CD4-positive, alpha-beta memory T cell (primary cell): ENCODE results near the gene FAM83D. TPM values are rescaled to one million over a fixed set of nuclear protein-coding genes. Genes with fewer than 3 reads are reported as not detected.

Experiments
- CTCF ChIA-PET: fragments of 350-600 bp; sonication (Branson Sonifier 250); formaldehyde crosslinking; loops from one replicate; lab custom pipeline; 2021; ENCODE audit warnings: inconsistent platforms; ENCODE audit not compliant: partially characterized antibody; lab: Charles Lee
- POLR2A ChIA-PET: fragments of 350-600 bp; sonication (Branson Sonifier 250); formaldehyde crosslinking; loops from one replicate; lab custom pipeline; 2021; ENCODE audit not compliant: partially characterized antibody; lab: Charles Lee
- DNase-seq, 5 donors: peaks; one replicate each; pipeline versions ENCODE4 v3.0.0 to v3.0.0-alpha.2; 2020 to 2022; ENCODE audit warnings: mixed read lengths in 1 of 5
- H3K27ac ChIP-seq: one replicate; pipeline ENCODE4 v1.7.0; 2013; ENCODE audit warnings: low read depth, low read length
- H3K27me3 ChIP-seq: 2 replicates; pipeline ENCODE4 v1.7.0; 2013; ENCODE audit warnings: mild to moderate bottlenecking, low read length, moderate library complexity; ENCODE audit not compliant: insufficient read depth
- H3K36me3 ChIP-seq: 2 replicates; pipeline ENCODE4 v1.7.0; 2013; ENCODE audit warnings: mild to moderate bottlenecking, low read length, moderate library complexity; ENCODE audit not compliant: insufficient read depth
- H3K4me1 ChIP-seq: 2 replicates; pipeline ENCODE4 v1.7.0; 2013; ENCODE audit warnings: mild to moderate bottlenecking, low read length, moderate library complexity; ENCODE audit not compliant: insufficient read depth
- H3K4me3 ChIP-seq, 2 donors: one replicate each; pipeline ENCODE4 v1.7.0; 2013; ENCODE audit warnings: low read length in 2 of 2, mild to moderate bottlenecking in 1 of 2
- H3K9me3 ChIP-seq, 2 donors: one replicate each; pipeline ENCODE4 v1.7.0; 2013; ENCODE audit warnings: low read length in 2 of 2, control low read depth in 1 of 2; ENCODE audit not compliant: control insufficient read depth in 1 of 2
- H3K27ac Mint-ChIP-seq, 7 donors: one replicate each; pipeline ENCODE4 v1.8.0; 2020 to 2021; ENCODE audit warnings: mixed read lengths in 7 of 7, mild to moderate bottlenecking in 6 of 7, inconsistent platforms in 3 of 7, moderate library complexity in 3 of 7
- H3K27me3 Mint-ChIP-seq, 2 donors: one replicate each; pipeline ENCODE4 v1.8.0; 2020 to 2021; ENCODE audit warnings: mixed read lengths in 2 of 2
- H3K36me3 Mint-ChIP-seq, 2 donors: one replicate each; pipeline ENCODE4 v1.8.0; 2020 to 2021; ENCODE audit warnings: mixed read lengths in 2 of 2, inconsistent platforms in 1 of 2, mild to moderate bottlenecking in 1 of 2
- H3K4me1 Mint-ChIP-seq, 4 donors: one replicate each; pipeline ENCODE4 v1.8.0; 2020 to 2021; ENCODE audit warnings: mixed read lengths in 4 of 4, mild to moderate bottlenecking in 1 of 4
- H3K4me3 Mint-ChIP-seq, 8 donors: one replicate each; pipeline ENCODE4 v1.8.0; 2020 to 2021; ENCODE audit warnings: mixed read lengths in 8 of 8, mild to moderate bottlenecking in 7 of 8, moderate library complexity in 6 of 8, inconsistent platforms in 3 of 8
- H3K9me3 Mint-ChIP-seq, 8 donors: one replicate each; pipeline ENCODE4 v1.8.0; 2020 to 2021; ENCODE audit warnings: mixed read lengths in 8 of 8, mild to moderate bottlenecking in 5 of 8, inconsistent platforms in 3 of 8, moderate library complexity in 1 of 8
- intact Hi-C: fragments of 100-400 bp; cut with micrococcal nuclease; formaldehyde crosslinking; loops from one replicate; pipeline ENCODE4 v1.15.1; 2023
- polyA plus RNA-seq, 2 donors: library from polyadenylated mRNA; unstranded; fragments of 300-500 nt; fragmentation: Illumina TruSeq; gene quantifications; one replicate each; pipeline ENCODE4 v1.2.3, GENCODE V29; 2021
- total RNA-seq, 2 experiments: library from RNA; stranded (reverse); gene quantifications; one replicate each; pipeline ENCODE4 v1.2.3, GENCODE V29; 2021

The FAM83D gene
- total and polyA plus RNA-seq, 4 experiments from 2014 or later = 0.93 to 1.5 (median 1.3) TPM

GRCh38 chr20:38903335-38903734 lies 22.9 kb upstream of the FAM83D start:
- peaks cover 0 to 2% (median 0%) of the 10 kb centered on the region in 8 donors for H3K9me3 Mint-ChIP-seq
- no peak overlapping the region for H3K27ac ChIP-seq
- peak overlapping the region in 6 of 7 donors; percentile 3 to 80 (median 38) for H3K27ac Mint-ChIP-seq
- H3K4me1 ChIP-seq = no peaks in the 10 kb centered on the region
- intact Hi-C loops = no loop called here
- peaks cover 92% of the 10 kb centered on the region for H3K36me3 ChIP-seq
- peaks cover 60 to 90% of the 10 kb centered on the region in 2 donors for H3K36me3 Mint-ChIP-seq
- DNase-seq = no peak
- no peaks in the 10 kb centered on the region for H3K27me3 ChIP-seq
- peak overlapping the region in 1 of 8 donors; percentile 4 for H3K4me3 Mint-ChIP-seq
- H3K4me3 ChIP-seq = no peak overlapping the region
- H3K9me3 ChIP-seq = no peaks in the 10 kb centered on the region
- peaks cover 0 to 9% (median 5%) of the 10 kb centered on the region in 4 donors for H3K4me1 Mint-ChIP-seq
- no peaks in the 10 kb centered on the region for H3K27me3 Mint-ChIP-seq
- ChIA-PET CTCF (interaction anchor here (0.6 kb wide), 1 partner anchor 9 kb away, joined by 4 read pairs; no protein-coding TSS in a partner anchor), POLR2A (no interaction called here)

DNA sequence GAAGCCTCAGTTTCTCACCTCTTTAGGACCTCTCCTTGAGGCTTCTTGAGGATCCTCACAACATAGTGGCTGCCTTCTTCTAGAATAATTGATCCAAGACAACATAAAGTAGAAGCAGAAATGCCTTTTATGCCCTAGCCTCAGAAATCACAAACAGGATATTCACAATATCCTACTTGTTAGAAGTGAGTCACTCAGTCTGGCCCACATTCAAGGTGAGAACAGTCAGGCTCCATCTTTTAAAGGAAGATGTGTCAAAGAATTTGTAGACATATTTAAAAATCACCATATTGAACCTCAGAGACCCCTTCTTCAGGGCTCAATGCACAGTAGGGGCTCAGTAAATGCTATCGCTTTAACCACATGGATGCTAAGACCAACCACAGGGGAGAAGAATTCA lies 20.8 kb upstream of the FAM83D start:
- Histone ChIP-seq H3K27ac (no peak overlapping the region), H3K9me3 (no peaks in the 10 kb centered on the region), H3K4me1 (no peaks in the 10 kb centered on the region), H3K4me3 (no peak overlapping the region), H3K27me3 (no peaks in the 10 kb centered on the region), H3K36me3 (peaks cover 81% of the 10 kb centered on the region)
- ChIA-PET CTCF (interaction anchor here (0.6 to 2.5 kb wide), 4 partner anchors 11 to 102 kb away, joined by 3 to 14 read pairs (median 3); no protein-coding TSS in a partner anchor), POLR2A (interaction anchor here (0.7 kb wide), 1 partner anchor 45 kb away, joined by 3 read pairs; no protein-coding TSS in a partner anchor)
- intact Hi-C loops = no loop called here
- H3K4me3 Mint-ChIP-seq = no peak overlapping the region
- peaks cover 2 to 9% (median 6%) of the 10 kb centered on the region in 4 donors for H3K4me1 Mint-ChIP-seq
- H3K27ac Mint-ChIP-seq = peak overlapping the region in 4 of 7 donors; percentile 14 to 59 (median 44)
- no peaks in the 10 kb centered on the region for H3K27me3 Mint-ChIP-seq
- DNase-seq = no peak
- peaks cover 69 to 88% of the 10 kb centered on the region in 2 donors for H3K36me3 Mint-ChIP-seq
- peaks cover 0 to 2% (median 0%) of the 10 kb centered on the region in 8 donors for H3K9me3 Mint-ChIP-seq

GRCh38 chr20:38907918-38908677 lies 18.1 kb upstream of the FAM83D start:
- no peak overlapping the region for H3K27ac ChIP-seq
- H3K27me3 ChIP-seq = no peaks in the 10 kb centered on the region
- Mint-ChIP-seq H3K27me3 (no peaks in the 10 kb centered on the region), H3K4me1 (peaks cover 2 to 5% (median 4%) of the 10 kb centered on the region in 4 donors), H3K9me3 (peaks cover 0 to 2% (median 0%) of the 10 kb centered on the region in 8 donors), H3K4me3 (no peak overlapping the region), H3K27ac (peak overlapping the region in 3 of 7 donors; percentile 47 to 71 (median 58)), H3K36me3 (peaks cover 51 to 69% of the 10 kb centered on the region in 2 donors)
- H3K36me3 ChIP-seq = peaks cover 69% of the 10 kb centered on the region
- no peaks in the 10 kb centered on the region for H3K4me1 ChIP-seq
- CTCF ChIA-PET = interaction anchor here (2.5 kb wide), 1 partner anchor 14 kb away, joined by 14 read pairs; no protein-coding TSS in a partner anchor
- POLR2A ChIA-PET = no interaction called here
- H3K4me3 ChIP-seq = no peak overlapping the region
- DNase-seq = no peak
- no peaks in the 10 kb centered on the region for H3K9me3 ChIP-seq
- intact Hi-C loops = no loop called here

DNA sequence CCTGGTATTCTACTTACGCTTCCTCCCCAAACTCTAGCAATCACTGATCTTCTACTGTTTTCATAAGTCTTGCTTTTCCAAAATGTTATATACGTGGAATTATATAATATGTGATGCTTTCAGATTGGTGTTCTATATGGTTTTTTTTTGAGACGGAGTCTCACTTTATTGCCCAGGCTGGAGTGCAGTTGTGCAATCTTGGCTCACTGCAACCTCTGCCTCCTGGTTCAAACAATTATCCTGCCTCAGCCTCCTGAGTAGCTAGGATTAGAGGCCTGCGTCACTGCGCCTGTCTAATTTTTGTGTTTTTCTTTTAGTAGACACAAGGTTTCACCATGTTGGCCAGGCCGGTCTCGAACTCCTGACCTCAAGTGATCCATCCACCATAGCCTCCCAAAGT lies 10.9 kb upstream of the FAM83D start:
- no peaks in the 10 kb centered on the region for H3K9me3 ChIP-seq
- intact Hi-C loops = no loop called here
- CTCF ChIA-PET = no interaction called here
- H3K27ac Mint-ChIP-seq = peak overlapping the region in 1 of 7 donors; percentile 48
- peaks cover 53% of the 10 kb centered on the region for H3K36me3 ChIP-seq
- no peak overlapping the region for H3K4me3 ChIP-seq
- no peaks in the 10 kb centered on the region for H3K9me3 Mint-ChIP-seq
- no peak overlapping the region for H3K27ac ChIP-seq
- H3K27me3 Mint-ChIP-seq = no peaks in the 10 kb centered on the region
- H3K4me1 Mint-ChIP-seq = peaks cover 0 to 2% (median 0%) of the 10 kb centered on the region in 4 donors
- H3K4me3 Mint-ChIP-seq = no peak overlapping the region
- H3K27me3 ChIP-seq = no peaks in the 10 kb centered on the region
- H3K4me1 ChIP-seq = no peaks in the 10 kb centered on the region
- DNase-seq = no peak
- H3K36me3 Mint-ChIP-seq = peaks cover 25 to 60% of the 10 kb centered on the region in 2 donors
- POLR2A ChIA-PET = no interaction called here

DNA sequence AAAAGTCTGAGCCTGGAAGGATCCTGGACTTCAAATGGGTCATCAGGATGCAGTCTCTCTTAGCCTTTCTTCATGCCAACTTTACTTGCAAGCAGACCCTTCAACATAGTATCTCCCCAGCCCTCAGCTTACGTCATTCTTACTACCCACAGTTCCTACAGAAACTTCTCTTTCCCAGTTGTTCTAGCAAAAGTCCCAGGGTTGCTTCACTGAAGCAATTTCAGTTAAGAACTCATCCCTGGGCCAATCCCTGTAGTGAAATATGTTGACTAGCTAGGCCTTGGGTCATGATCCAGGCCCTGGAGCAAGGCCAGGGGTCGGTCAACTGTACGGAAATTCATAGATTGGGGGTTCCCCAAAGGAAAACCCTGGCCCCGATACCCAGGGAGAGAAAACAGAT lies 8.6 kb upstream of the FAM83D start:
- Mint-ChIP-seq H3K36me3 (peaks cover 24 to 75% of the 10 kb centered on the region in 2 donors), H3K4me1 (peaks cover 0 to 2% (median 0%) of the 10 kb centered on the region in 4 donors), H3K9me3 (peaks cover 0 to 2% (median 0%) of the 10 kb centered on the region in 8 donors), H3K27me3 (no peaks in the 10 kb centered on the region), H3K27ac (peak overlapping the region in 1 of 7 donors; percentile 82), H3K4me3 (no peak overlapping the region)
- ChIA-PET CTCF (interaction anchor here (1.1 kb wide), 1 partner anchor 186 kb away, joined by 3 read pairs; no protein-coding TSS in a partner anchor), POLR2A (no interaction called here)
- H3K27ac ChIP-seq = no peak overlapping the region
- no peaks in the 10 kb centered on the region for H3K4me1 ChIP-seq
- H3K27me3 ChIP-seq = no peaks in the 10 kb centered on the region
- DNase-seq = no peak
- no peak overlapping the region for H3K4me3 ChIP-seq
- intact Hi-C loops = no loop called here
- peaks cover 46% of the 10 kb centered on the region for H3K36me3 ChIP-seq
- no peaks in the 10 kb centered on the region for H3K9me3 ChIP-seq

GRCh38 chr20:38918172-38918571 lies 8.0 kb upstream of the FAM83D start:
- Mint-ChIP-seq H3K27ac (peak overlapping the region in 1 of 7 donors; percentile 84), H3K4me1 (peaks cover 0 to 2% (median 0%) of the 10 kb centered on the region in 4 donors), H3K4me3 (no peak overlapping the region), H3K9me3 (peaks cover 0 to 2% (median 0%) of the 10 kb centered on the region in 8 donors), H3K27me3 (no peaks in the 10 kb centered on the region), H3K36me3 (peaks cover 24 to 74% of the 10 kb centered on the region in 2 donors)
- DNase-seq = no peak
- H3K4me3 ChIP-seq = no peak overlapping the region
- intact Hi-C loops = no loop called here
- no peaks in the 10 kb centered on the region for H3K4me1 ChIP-seq
- H3K9me3 ChIP-seq = no peaks in the 10 kb centered on the region
- H3K27ac ChIP-seq = no peak overlapping the region
- no peaks in the 10 kb centered on the region for H3K27me3 ChIP-seq
- peaks cover 41% of the 10 kb centered on the region for H3K36me3 ChIP-seq
- POLR2A ChIA-PET = no interaction called here
- CTCF ChIA-PET = no interaction called here

DNA sequence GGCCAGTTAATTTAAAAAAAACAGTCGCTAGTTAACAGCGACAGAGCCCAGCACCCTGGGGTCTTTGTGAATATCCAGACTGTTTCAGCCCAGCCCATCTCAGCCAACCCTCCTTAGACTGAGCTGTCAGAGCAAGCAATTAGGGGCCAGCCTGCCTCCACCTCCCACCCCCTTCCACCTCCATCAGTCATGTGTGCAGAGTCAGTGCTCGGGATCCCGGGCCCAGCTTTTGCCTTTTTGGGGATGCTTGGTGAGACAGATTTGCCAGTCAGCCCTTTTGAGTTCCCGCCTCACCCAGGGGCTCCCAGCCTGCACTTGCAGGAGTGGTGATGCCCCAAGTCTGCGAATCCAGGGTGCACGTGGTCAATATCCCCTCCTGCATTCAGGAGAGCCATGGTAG lies 6.5 kb upstream of the FAM83D start:
- CTCF ChIA-PET = interaction anchor here (0.7 to 1.4 kb wide), 2 partner anchors 25 to 44 kb away, joined by 3 to 4 read pairs; no protein-coding TSS in a partner anchor
- H3K27ac ChIP-seq = no peak overlapping the region
- no peaks in the 10 kb centered on the region for H3K4me1 ChIP-seq
- H3K36me3 Mint-ChIP-seq = peaks cover 15 to 66% of the 10 kb centered on the region in 2 donors
- DNase-seq = no peak
- intact Hi-C loops = no loop called here
- H3K27me3 ChIP-seq = no peaks in the 10 kb centered on the region
- H3K36me3 ChIP-seq = peaks cover 35% of the 10 kb centered on the region
- H3K4me3 ChIP-seq = no peak overlapping the region
- peaks cover 0 to 2% (median under 1%) of the 10 kb centered on the region in 4 donors for H3K4me1 Mint-ChIP-seq
- POLR2A ChIA-PET = no interaction called here
- H3K9me3 ChIP-seq = no peaks in the 10 kb centered on the region
- peaks cover 0 to 2% (median 0%) of the 10 kb centered on the region in 8 donors for H3K9me3 Mint-ChIP-seq
- H3K4me3 Mint-ChIP-seq = no peak overlapping the region
- no peaks in the 10 kb centered on the region for H3K27me3 Mint-ChIP-seq
- no peak overlapping the region for H3K27ac Mint-ChIP-seq
